OCI-LY1 (cell line): ENCODE results near the gene CDIPT.

Source experiments
- CTCF ChIP-seq: fragments of 200-600 bp; sonication (generic), shearing (Covaris generic); IDR thresholded peaks from 2 replicates; pipeline ENCODE4 v1.5.1; 2017; ENCODE audit warnings: mild to moderate bottlenecking, antibody characterized with exemption, low read length, moderate library complexity, mixed read lengths
- EZH2 ChIP-seq: fragments of 200-600 bp; sonication (generic), shearing (Covaris generic); IDR thresholded peaks from 2 replicates; pipeline ENCODE4 v1.8.0; 2017; ENCODE audit warnings: borderline replicate concordance, mixed run types, mild to moderate bottlenecking, antibody characterized with exemption, low read length, moderate library complexity, mixed read lengths

- no peak for TF ChIP-seq CTCF
- no peak for TF ChIP-seq EZH2
Measured at GRCh38 chr16:29898135-29898803, 35.2 kb upstream of the CDIPT start.
